Ovary (tissue), 9 donors: Measurements from ENCODE around the gene CSNK1G3. TPM values are rescaled to one million over a fixed set of nuclear protein-coding genes. Genes with fewer than 3 reads are reported as not detected.

Experiments used
- DNase-seq, 5 donors: peaks; one replicate each; pipeline ENCODE4 v3.0.0-alpha.2; 2019 to 2020
- H3K27ac ChIP-seq, 2 donors: fragments of 200-600 bp; one replicate each; pipeline versions ENCODE4 v1.5.1 to v1.8.0; 2019 to 2022
- H3K27me3 ChIP-seq: fragments of 200-600 bp; one replicate; pipeline ENCODE4 v1.8.0; 2022
- H3K36me3 ChIP-seq: fragments of 200-600 bp; sonication (generic); one replicate; pipeline ENCODE4 v1.5.1; 2019
- H3K4me1 ChIP-seq: one replicate; pipeline ENCODE4 v1.8.1; 2013; ENCODE audit warnings: mild to moderate bottlenecking, moderate library complexity; ENCODE audit not compliant: insufficient read depth
- H3K4me3 ChIP-seq: fragments of 200-600 bp; sonication (generic); one replicate; pipeline ENCODE4 v1.5.1; 2017
- H3K9me3 ChIP-seq, 2 donors: fragments of 200-600 bp in 1 of 2; sonication (generic) in 1 of 2; one replicate each; pipeline versions ENCODE4 v1.5.1 to v1.8.1; 2013 to 2019; ENCODE audit warnings: mild to moderate bottlenecking in 1 of 2, moderate library complexity in 1 of 2
- EP300 ChIP-seq: sonication (generic); formaldehyde crosslinking; IDR thresholded peaks from one replicate; pipeline ENCODE4 v1.6.1; 2017; ENCODE audit warnings: antibody characterized with exemption
- POLR2A ChIP-seq: fragments of 450-650 bp; IDR thresholded peaks from one replicate; pipeline ENCODE4 v1.6.1; 2017; ENCODE audit warnings: antibody characterized with exemption, mild to moderate bottlenecking, moderate library complexity
- WGBS, 3 donors: extraction: QIAGEN DNeasy Blood & Tissue Kit in 1 of 3; methylation state at CpG; one replicate each; pipeline versions ENCODE4 v1.1.5 to v1.1.7; 2013 to 2017; 5-methylcytosine and 5-hydroxymethylcytosine counted together
- intact Hi-C, 4 donors: fragments of 100-400 bp; cut with DNase I; formaldehyde crosslinking; loops; one replicate each; pipeline versions ENCODE4 v1.11.0 to v1.15.1; 2022 to 2023
- polyA plus RNA-seq, 2 donors: library from polyadenylated mRNA; stranded (reverse); fragments of 200-250 nt in 1 of 2; fragments of 350-450 nt in 1 of 2; fragmentation: Illumina TruSeq in 1 of 2; extraction: RNeasy Lipid Tissue Mini Kit (QIAGEN cat#74804) in 1 of 2; gene quantifications; one replicate each; pipeline ENCODE4 v1.2.3, GENCODE V29; 2013 to 2014
- total RNA-seq, 7 donors: library from RNA; depleted of rRNA in 2 of 7; stranded (reverse); fragments of >200 nt in 2 of 7; fragmentation: NEBNext Ultra II Directional in 3 of 7; extraction: Animal tissue kit (Norgen Biotek cat#: 25700) in 3 of 7; gene quantifications; one replicate each; pipeline versions ENCODE4 v1.1.0 to v1.2.4, GENCODE V29; 2016 to 2023
- TF ChIP-seq, protein P1 (sequence below), 3 donors: fragments of 450-650 bp in 2 of 3; fragments of 200-600 bp in 1 of 3; IDR thresholded peaks; one replicate each; pipeline versions ENCODE4 v1.5.1 to v1.8.0; 2016 to 2022; ENCODE audit warnings: antibody characterized with exemption in 3 of 3, mild to moderate bottlenecking in 1 of 3
- donor health status: DM: no; HTN: no; CAD: no; lungs with moderate emphysema.
- donor health status: DM: no; HTN: no; CAD: no.
- donor health status: Bipolar disorder and iron deficiency.
- donor health status: DM: yes; HTN: yes; CAD: no.
- donor health status: DM: no; HTN: no; CAD: no.
- donor health status: DM: yes; HTN: yes; CAD: no.

The CSNK1G3 gene
- total and polyA plus RNA-seq, 9 donors, result 12.1 to 68.5 (median 50.8) TPM

DNA sequence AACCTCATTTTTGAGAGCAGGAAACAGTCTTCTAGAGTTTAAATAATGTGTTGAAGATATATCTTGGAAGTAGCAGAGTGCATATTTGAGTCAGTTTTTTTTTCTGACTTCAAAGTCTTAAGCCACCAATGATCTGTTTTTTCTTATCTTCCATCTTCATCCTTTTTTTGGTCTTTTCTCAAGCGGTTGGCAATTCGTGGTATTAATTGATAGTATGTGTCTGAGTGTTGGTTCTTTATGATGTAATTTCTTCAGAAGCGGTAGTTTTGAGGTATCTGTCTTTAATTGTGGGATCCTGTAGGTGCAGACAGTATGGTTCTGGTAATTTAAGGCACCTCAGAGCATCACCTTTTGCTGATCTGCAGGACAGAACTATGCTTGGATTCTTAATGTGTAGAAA lies 3.9 kb downstream of the CSNK1G3 start:
- no peaks in the 10 kb centered on the region for H3K9me3 ChIP-seq
- TF ChIP-seq, protein P1, sequence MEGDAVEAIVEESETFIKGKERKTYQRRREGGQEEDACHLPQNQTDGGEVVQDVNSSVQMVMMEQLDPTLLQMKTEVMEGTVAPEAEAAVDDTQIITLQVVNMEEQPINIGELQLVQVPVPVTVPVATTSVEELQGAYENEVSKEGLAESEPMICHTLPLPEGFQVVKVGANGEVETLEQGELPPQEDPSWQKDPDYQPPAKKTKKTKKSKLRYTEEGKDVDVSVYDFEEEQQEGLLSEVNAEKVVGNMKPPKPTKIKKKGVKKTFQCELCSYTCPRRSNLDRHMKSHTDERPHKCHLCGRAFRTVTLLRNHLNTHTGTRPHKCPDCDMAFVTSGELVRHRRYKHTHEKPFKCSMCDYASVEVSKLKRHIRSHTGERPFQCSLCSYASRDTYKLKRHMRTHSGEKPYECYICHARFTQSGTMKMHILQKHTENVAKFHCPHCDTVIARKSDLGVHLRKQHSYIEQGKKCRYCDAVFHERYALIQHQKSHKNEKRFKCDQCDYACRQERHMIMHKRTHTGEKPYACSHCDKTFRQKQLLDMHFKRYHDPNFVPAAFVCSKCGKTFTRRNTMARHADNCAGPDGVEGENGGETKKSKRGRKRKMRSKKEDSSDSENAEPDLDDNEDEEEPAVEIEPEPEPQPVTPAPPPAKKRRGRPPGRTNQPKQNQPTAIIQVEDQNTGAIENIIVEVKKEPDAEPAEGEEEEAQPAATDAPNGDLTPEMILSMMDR (IDR thresholded peaks at IDR 0.05), result no peak
- no peak for TF ChIP-seq POLR2A
- no peak for TF ChIP-seq EP300
- 91 to 94% (median 94%) methylated on average over 3 of the region's 3 CpGs for WGBS, 3 donors
- intact Hi-C loops, result no loop called here
- no peak overlapping the region for H3K4me3 ChIP-seq
- no peak overlapping the region for H3K27ac ChIP-seq
- H3K36me3 ChIP-seq, result no peaks in the 10 kb centered on the region
- H3K4me1 ChIP-seq, result no peaks in the 10 kb centered on the region
- H3K27me3 ChIP-seq, result no peaks in the 10 kb centered on the region
- no peak for DNase-seq

DNA sequence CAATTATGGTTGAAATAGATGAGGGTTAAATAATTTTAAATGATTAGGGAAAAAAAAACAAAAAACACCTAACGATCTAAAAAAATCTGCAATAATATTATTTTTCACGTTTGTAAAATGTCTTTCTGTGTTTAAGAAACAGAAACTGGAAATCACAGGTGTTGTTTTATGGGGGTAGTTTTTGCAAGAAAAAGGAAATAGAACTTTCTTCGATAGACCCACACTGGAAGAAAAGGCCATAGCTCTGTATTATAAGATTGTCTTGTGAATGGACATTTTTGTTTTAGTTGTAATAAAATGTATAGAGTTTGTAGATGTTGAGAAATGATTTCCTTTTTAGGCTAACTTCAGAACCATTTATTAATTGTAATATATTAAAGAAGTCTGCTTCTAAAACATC lies 5.5 kb downstream of the CSNK1G3 start:
- H3K4me3 ChIP-seq, result no peak overlapping the region
- no peaks in the 10 kb centered on the region for H3K27me3 ChIP-seq
- WGBS, 3 donors, result 67 to 82% (median 77%) methylated on average over 3 of the region's 3 CpGs
- H3K4me1 ChIP-seq, result no peaks in the 10 kb centered on the region
- no peaks in the 10 kb centered on the region for H3K36me3 ChIP-seq
- no peaks in the 10 kb centered on the region for H3K9me3 ChIP-seq
- intact Hi-C loops, result no loop called here
- no peak for DNase-seq
- no peak overlapping the region for H3K27ac ChIP-seq
- no peak for TF ChIP-seq EP300

DNA sequence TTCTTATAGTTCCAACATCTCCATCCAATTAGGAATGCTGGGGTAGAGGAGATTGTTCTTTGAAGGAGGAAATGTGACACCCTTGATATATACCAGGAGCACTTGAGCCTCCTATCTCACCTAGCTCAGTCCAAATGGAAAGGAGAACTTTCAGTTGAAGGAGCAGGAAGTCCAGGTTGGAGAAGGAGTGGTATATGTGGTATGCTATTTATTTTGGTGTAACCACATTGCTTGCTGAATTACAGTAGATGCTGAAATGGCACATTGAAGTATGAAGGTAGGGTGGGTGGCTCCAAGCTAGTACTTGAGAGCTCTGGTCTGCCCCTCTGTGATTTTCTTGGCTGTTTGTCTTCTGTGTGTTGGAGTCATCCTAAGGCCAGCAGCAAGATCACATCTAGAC lies 6.1 kb downstream of the CSNK1G3 start:
- no peak overlapping the region for H3K4me3 ChIP-seq
- no peaks in the 10 kb centered on the region for H3K36me3 ChIP-seq
- H3K4me1 ChIP-seq, result no peaks in the 10 kb centered on the region
- intact Hi-C loops, result no loop called here
- no peak for TF ChIP-seq EP300
- TF ChIP-seq, protein P1 (IDR thresholded peaks at IDR 0.05), result no peak
- no peak for TF ChIP-seq POLR2A
- H3K27ac ChIP-seq, result no peak overlapping the region
- no peaks in the 10 kb centered on the region for H3K27me3 ChIP-seq
- H3K9me3 ChIP-seq, result no peaks in the 10 kb centered on the region
- no peak for DNase-seq

DNA sequence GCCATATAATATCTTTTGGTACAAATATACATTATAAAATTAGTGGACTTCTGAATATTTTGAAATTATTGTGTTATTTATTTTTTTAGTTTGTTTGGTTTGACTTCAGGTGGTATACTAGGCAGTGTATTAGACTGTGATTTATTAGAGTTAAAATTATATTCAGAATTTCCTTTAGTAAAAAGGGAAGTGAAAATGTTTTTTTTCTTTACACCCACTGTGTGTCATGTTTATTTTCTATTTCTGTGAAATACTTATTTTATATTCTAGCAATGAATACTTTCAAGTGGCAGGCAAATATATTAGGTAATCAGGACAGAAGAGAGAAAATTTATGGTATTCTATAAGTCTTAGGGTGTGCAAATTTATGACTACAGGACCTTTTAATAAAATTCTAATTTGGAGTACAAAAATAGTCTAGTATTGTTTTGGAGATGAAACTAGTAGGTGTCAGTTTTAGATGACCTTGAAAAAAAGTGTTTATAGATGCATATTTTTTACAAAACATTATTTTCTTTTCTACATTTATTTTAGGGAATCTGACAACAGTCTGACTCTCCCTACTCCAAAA lies 8.8 kb downstream of the CSNK1G3 start:
- TF ChIP-seq, protein P1 (IDR thresholded peaks at IDR 0.05), result no peak
- no peak for TF ChIP-seq POLR2A
- TF ChIP-seq EP300, result no peak
- Histone ChIP-seq H3K4me3 (no peak overlapping the region), H3K36me3 (no peaks in the 10 kb centered on the region), H3K27ac (no peak overlapping the region), H3K9me3 (no peaks in the 10 kb centered on the region), H3K27me3 (no peaks in the 10 kb centered on the region), H3K4me1 (peaks cover 3% of the 10 kb centered on the region)
- no peak for DNase-seq
- intact Hi-C loops, result no loop called here

DNA sequence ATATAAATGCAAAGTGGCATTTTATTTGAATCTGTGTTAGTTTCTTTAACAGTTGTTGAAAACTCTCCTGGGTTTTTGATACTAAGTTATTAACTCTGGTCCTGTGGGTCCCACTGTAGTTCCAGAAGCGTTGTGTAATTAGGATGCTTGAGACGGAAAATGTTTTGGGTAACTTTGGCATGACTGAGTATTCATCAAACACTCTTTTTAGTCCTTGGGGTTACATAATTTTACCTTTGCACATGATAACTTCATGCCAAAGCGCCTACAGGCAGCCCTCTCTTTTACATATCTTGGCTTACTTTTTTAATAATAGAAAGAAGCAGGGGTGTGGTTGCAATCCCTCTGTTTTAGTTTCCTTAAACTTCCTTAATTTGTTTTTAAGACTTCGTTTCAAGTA lies 12.2 kb downstream of the CSNK1G3 start:
- Histone ChIP-seq H3K27me3 (no peaks in the 10 kb centered on the region), H3K36me3 (no peaks in the 10 kb centered on the region), H3K4me1 (peaks cover 3% of the 10 kb centered on the region), H3K27ac (no peak overlapping the region), H3K4me3 (no peak overlapping the region), H3K9me3 (no peaks in the 10 kb centered on the region)
- intact Hi-C loops, result no loop called here
- DNase-seq, result no peak
- WGBS, 3 donors, result 22 to 32% (median 31%) methylated on average over 4 of the region's 4 CpGs
- TF ChIP-seq EP300 (no peak), POLR2A (no peak)
- TF ChIP-seq, protein P1 (IDR thresholded peaks at IDR 0.05), result no peak
